Measurements from ENCODE around the gene SIX3. TPM values are rescaled to one million over a fixed set of nuclear protein-coding genes. Genes with fewer than 3 reads are reported as not detected.

Gene SIX3
- polyA plus RNA-seq, 1 experiment: not detected

GRCh38 chr2:44918095-44918775 lies 23.3 kb upstream of the SIX3 start:
- CTCF ChIA-PET: no interaction called here
- H3K27me3 ChIP-seq (ENCODE audit: control insufficient read depth, insufficient read depth, low read length): peaks cover 7% of the 10 kb centered on the region; the same call in 1 of the 2 replicates
- DNase-seq (ENCODE audit: low read depth): no peak
- H3K4me3 ChIP-seq (ENCODE audit: low read depth, low read length): no peak overlapping the region
- no peak for TF ChIP-seq CTCF (IDR thresholded peaks at IDR 0.05; ENCODE audit: insufficient read depth, low read depth, low read length)
- POLR2A ChIA-PET: no interaction called here
- H3K36me3 ChIP-seq (ENCODE audit: control insufficient read depth, insufficient read depth, low read length): no peaks in the 10 kb centered on the region

- ChIA-PET CTCF (no interaction called here), POLR2A (no interaction called here)
- TF ChIP-seq CTCF (IDR thresholded peaks at IDR 0.05; ENCODE audit: insufficient read depth, low read depth, low read length): no peak
- H3K27me3 ChIP-seq (ENCODE audit: control insufficient read depth, insufficient read depth, low read length): peaks cover 22% of the 10 kb centered on the region
- no peaks in the 10 kb centered on the region for H3K36me3 ChIP-seq (ENCODE audit: control insufficient read depth, insufficient read depth, low read length)
- H3K4me3 ChIP-seq (ENCODE audit: low read depth, low read length): no peak overlapping the region
- DNase-seq (ENCODE audit: low read depth): no peak
These were observed 20.8 kb upstream of the SIX3 start for GRCh38 chr2:44920751-44921150.

GRCh38 chr2:44922776-44923175 lies 18.7 kb upstream of the SIX3 start:
- ChIA-PET CTCF (no interaction called here), POLR2A (no interaction called here)
- no peak for TF ChIP-seq CTCF (IDR thresholded peaks at IDR 0.05; ENCODE audit: insufficient read depth, low read depth, low read length)
- no peak overlapping the region for H3K4me3 ChIP-seq (ENCODE audit: low read depth, low read length)
- DNase-seq (ENCODE audit: low read depth): no peak
- peaks cover 33% of the 10 kb centered on the region for H3K27me3 ChIP-seq (ENCODE audit: control insufficient read depth, insufficient read depth, low read length)
- no peaks in the 10 kb centered on the region for H3K36me3 ChIP-seq (ENCODE audit: control insufficient read depth, insufficient read depth, low read length)

- Histone ChIP-seq H3K36me3 (ENCODE audit: control insufficient read depth, insufficient read depth, low read length) (no peaks in the 10 kb centered on the region), H3K27me3 (ENCODE audit: control insufficient read depth, insufficient read depth, low read length) (peaks cover 51% of the 10 kb centered on the region), H3K4me3 (ENCODE audit: low read depth, low read length) (no peak overlapping the region)
- ChIA-PET CTCF (no interaction called here), POLR2A (no interaction called here)
- no peak for DNase-seq (ENCODE audit: low read depth)
- no peak for TF ChIP-seq CTCF (IDR thresholded peaks at IDR 0.05; ENCODE audit: insufficient read depth, low read depth, low read length)
These were observed 15.9 kb upstream of the SIX3 start for GRCh38 chr2:44925561-44926136.

- Histone ChIP-seq H3K4me3 (ENCODE audit: low read depth, low read length) (no peak overlapping the region), H3K36me3 (ENCODE audit: control insufficient read depth, insufficient read depth, low read length) (no peaks in the 10 kb centered on the region), H3K27me3 (ENCODE audit: control insufficient read depth, insufficient read depth, low read length) (peaks cover 56% of the 10 kb centered on the region)
- DNase-seq (ENCODE audit: low read depth): no peak
- no peak for TF ChIP-seq CTCF (IDR thresholded peaks at IDR 0.05; ENCODE audit: insufficient read depth, low read depth, low read length)
- ChIA-PET POLR2A (no interaction called here), CTCF (interaction anchor here (1.1 to 1.9 kb wide), 2 partner anchors 28 to 448 kb away, joined by 3 to 6 read pairs; no protein-coding TSS in a partner anchor)
These were observed 14.5 kb upstream of the SIX3 start for GRCh38 chr2:44926957-44927356.

All from BJ (cell line).